ENCODE measurements around the gene LY9.

LY9 gene

GRCh38 chr1:160799641-160800040 is 3.7 kb downstream of the LY9 start:
- in situ Hi-C loops (cut with MboI; ENCODE audit: low sequenced_read_pairs, unreplicated experiment) = no loop called here
- TF ChIP-seq, protein P1, sequence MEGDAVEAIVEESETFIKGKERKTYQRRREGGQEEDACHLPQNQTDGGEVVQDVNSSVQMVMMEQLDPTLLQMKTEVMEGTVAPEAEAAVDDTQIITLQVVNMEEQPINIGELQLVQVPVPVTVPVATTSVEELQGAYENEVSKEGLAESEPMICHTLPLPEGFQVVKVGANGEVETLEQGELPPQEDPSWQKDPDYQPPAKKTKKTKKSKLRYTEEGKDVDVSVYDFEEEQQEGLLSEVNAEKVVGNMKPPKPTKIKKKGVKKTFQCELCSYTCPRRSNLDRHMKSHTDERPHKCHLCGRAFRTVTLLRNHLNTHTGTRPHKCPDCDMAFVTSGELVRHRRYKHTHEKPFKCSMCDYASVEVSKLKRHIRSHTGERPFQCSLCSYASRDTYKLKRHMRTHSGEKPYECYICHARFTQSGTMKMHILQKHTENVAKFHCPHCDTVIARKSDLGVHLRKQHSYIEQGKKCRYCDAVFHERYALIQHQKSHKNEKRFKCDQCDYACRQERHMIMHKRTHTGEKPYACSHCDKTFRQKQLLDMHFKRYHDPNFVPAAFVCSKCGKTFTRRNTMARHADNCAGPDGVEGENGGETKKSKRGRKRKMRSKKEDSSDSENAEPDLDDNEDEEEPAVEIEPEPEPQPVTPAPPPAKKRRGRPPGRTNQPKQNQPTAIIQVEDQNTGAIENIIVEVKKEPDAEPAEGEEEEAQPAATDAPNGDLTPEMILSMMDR (IDR thresholded peaks at IDR 0.05; ENCODE audit: borderline replicate concordance, control extremely low read depth, extremely low read depth, insufficient read depth, missing control alignments) = no peak
- no peak for DNase-seq (ENCODE audit: low spot score)

DNA sequence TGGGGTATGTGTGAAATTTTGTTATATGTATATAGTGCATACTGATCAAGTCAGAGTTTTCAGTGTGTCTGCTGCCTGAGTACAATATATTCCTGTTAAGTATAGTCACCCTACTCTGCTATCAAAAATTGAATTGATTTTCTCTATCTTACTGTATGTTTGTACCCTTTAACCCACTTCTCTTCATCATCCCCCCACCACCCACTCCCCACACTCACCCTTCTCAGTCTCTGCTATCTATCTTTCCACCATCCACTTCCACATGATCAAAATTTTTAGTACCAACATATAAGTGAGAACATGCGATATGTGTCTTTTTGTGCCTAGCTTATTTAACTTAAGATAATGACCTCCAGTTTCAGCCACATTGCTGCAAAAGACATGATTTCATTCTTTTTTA is 4.2 kb downstream of the LY9 start:
- in situ Hi-C loops (cut with MboI; ENCODE audit: low sequenced_read_pairs, unreplicated experiment) = no loop called here
- TF ChIP-seq, protein P1 (IDR thresholded peaks at IDR 0.05; ENCODE audit: borderline replicate concordance, control extremely low read depth, extremely low read depth, insufficient read depth, missing control alignments) = no peak
- no peak for DNase-seq (ENCODE audit: low spot score)

DNA sequence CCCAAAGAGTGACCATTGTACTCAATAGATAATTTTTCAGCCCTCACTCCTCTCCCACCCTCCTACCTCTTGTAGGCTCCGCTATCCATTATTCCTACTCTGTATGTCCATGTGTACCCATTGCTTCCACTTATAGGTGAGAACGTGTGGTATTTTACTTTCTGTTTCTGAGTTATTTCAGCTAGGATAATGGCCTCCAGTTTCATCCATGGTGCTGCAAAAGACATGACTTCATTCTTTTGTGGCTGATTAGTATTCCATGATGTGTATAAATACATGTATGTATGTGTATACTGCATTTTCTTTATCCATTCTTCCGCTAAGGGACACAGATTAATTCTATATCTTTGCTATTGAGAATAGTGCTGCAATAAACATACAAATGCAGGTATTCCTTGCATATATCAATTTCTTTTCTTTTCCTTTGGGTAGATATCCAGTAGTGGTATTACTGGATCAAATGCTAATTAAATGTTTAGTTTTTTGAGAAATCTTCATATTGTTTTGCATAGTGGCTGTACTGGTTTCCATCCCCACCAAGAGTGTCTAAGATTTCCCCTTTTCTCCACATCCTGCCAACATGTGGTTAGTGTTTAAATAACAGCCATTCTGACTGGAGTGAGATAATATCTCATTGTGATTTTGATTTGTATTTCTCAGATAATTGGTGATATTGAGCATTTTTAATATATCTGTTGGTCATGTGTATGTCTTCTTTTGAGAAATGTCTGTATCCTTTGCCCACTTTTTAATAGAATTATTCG is 4.9 kb downstream of the LY9 start:
- TF ChIP-seq, protein P1 (IDR thresholded peaks at IDR 0.05; ENCODE audit: borderline replicate concordance, control extremely low read depth, extremely low read depth, insufficient read depth, missing control alignments) = no peak
- no peak for DNase-seq (ENCODE audit: low spot score)
- in situ Hi-C loops (cut with MboI; ENCODE audit: low sequenced_read_pairs, unreplicated experiment) = no loop called here

DNA sequence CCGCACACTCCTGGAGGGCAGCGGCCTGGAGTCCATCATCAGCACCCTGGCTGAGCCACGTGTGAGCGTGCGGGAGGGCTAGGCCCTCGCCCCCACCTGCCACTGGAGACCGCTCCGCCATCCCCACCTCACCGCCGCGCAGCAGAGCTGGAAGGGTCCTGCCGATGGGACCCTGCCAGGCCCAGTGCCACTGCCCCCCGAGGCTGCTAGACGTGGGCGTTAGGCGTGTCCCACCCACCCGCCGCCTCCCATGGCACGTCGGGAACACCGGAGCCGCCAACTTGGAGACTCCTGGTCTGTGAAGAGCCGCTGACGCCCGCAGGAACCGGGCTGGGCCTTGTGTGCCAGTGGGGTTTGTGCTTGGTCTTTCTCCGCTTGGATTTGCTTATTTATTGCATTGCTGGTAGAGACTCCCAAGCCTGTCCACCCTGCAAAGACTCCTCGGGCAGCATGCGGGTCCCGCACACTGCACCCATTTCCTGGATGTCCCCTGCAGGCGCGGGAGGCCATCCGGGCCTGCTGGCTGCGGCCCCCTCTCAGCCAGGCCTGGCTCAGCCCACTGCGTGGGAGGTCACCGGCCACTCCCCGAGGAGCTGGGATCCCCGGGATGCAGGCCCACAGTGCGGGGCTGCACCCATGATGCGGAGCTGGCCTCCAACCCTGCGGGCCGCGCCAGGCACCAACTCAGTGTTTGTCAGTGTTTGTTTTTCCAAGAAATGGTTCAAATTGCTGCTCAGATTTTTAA is 6.0 kb downstream of the LY9 start:
- no peak for DNase-seq (ENCODE audit: low spot score)
- in situ Hi-C loops (cut with MboI; ENCODE audit: low sequenced_read_pairs, unreplicated experiment) = no loop called here
- TF ChIP-seq, protein P1 (IDR thresholded peaks at IDR 0.05; ENCODE audit: borderline replicate concordance, control extremely low read depth, extremely low read depth, insufficient read depth, missing control alignments) = no peak

GRCh38 chr1:160806109-160806665 is 10.2 kb downstream of the LY9 start:
- TF ChIP-seq, protein P1 (IDR thresholded peaks at IDR 0.05; ENCODE audit: borderline replicate concordance, control extremely low read depth, extremely low read depth, insufficient read depth, missing control alignments) = no peak
- in situ Hi-C loops (cut with MboI; ENCODE audit: low sequenced_read_pairs, unreplicated experiment) = no loop called here
- no peak for DNase-seq (ENCODE audit: low spot score)

DNA sequence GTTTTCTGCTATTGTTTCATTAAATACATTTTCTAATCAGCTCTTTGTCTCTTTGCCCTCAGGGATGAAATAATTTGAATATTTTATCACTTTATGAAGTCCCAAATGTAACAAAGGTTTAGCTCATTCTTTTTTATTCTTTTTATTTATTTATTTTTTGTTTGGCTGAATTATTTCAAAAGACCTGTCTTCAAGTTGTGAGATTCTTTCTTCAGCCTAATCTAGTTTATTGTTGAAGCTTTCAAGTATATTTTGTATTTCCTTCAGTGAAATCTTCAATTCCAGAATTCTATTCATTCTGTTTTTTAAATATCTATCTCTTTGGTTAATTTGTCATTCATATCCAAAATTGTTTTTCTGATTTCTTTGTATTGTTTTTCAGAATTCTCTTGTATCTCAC is 10.8 kb downstream of the LY9 start:
- DNase-seq (ENCODE audit: low spot score) = no peak
- TF ChIP-seq, protein P1 (IDR thresholded peaks at IDR 0.05; ENCODE audit: borderline replicate concordance, control extremely low read depth, extremely low read depth, insufficient read depth, missing control alignments) = no peak
- in situ Hi-C loops (cut with MboI; ENCODE audit: low sequenced_read_pairs, unreplicated experiment) = no loop called here
